ENCODE results near the gene ZFPL1.

The ZFPL1 gene

GRCh38 chr11:65059959-65060824 is 23.8 kb upstream of the ZFPL1 start:
- DNase-seq (ENCODE audit: low read depth in 2 of 2): no peak

GRCh38 chr11:65060913-65061408 is 23.1 kb upstream of the ZFPL1 start:
- DNase-seq (ENCODE audit: low read depth in 2 of 2): no peak

GRCh38 chr11:65063532-65063931 is 20.5 kb upstream of the ZFPL1 start:
- no peak for DNase-seq (ENCODE audit: low read depth in 2 of 2)

GRCh38 chr11:65064847-65065240 is 19.2 kb upstream of the ZFPL1 start:
- no peak for DNase-seq (ENCODE audit: low read depth in 2 of 2)

- DNase-seq (ENCODE audit: low read depth in 2 of 2): no peak
Observed at GRCh38 chr11:65065851-65066250, 18.2 kb upstream of the ZFPL1 start.

GRCh38 chr11:65066315-65066714 is 17.7 kb upstream of the ZFPL1 start:
- DNase-seq (ENCODE audit: low read depth in 2 of 2): no peak

GRCh38 chr11:65066805-65067291 is 17.2 kb upstream of the ZFPL1 start:
- DNase-seq (ENCODE audit: low read depth in 2 of 2): no peak

GRCh38 chr11:65067446-65067845 is 16.6 kb upstream of the ZFPL1 start:
- DNase-seq (ENCODE audit: low read depth in 2 of 2): no peak

- no peak for DNase-seq (ENCODE audit: low read depth in 2 of 2)
Observed at GRCh38 chr11:65069217-65069616, 14.8 kb upstream of the ZFPL1 start.

GRCh38 chr11:65071907-65072630 is 12.0 kb upstream of the ZFPL1 start:
- no peak for DNase-seq (ENCODE audit: low read depth in 2 of 2)

GRCh38 chr11:65072631-65072966 is 11.4 kb upstream of the ZFPL1 start:
- DNase-seq (ENCODE audit: low read depth in 2 of 2): no peak

GRCh38 chr11:65077451-65077850 is 6.6 kb upstream of the ZFPL1 start:
- DNase-seq (ENCODE audit: low read depth in 2 of 2): no peak

GRCh38 chr11:65078151-65078550 is 5.9 kb upstream of the ZFPL1 start:
- peak; percentile 40 to 42 for DNase-seq (ENCODE audit: low read depth in 2 of 2)

- DNase-seq (ENCODE audit: low read depth in 2 of 2): no peak
Observed at GRCh38 chr11:65078786-65079342, 5.2 kb upstream of the ZFPL1 start.

GRCh38 chr11:65083134-65083833 is 738 bp upstream of the ZFPL1 start:
- no peak for DNase-seq (ENCODE audit: low read depth in 2 of 2)

- DNase-seq (ENCODE audit: low read depth in 2 of 2): no peak
Observed at GRCh38 chr11:65084598-65085375, 765 bp downstream of the ZFPL1 start.

- no peak for DNase-seq (ENCODE audit: low read depth in 2 of 2)
Observed at GRCh38 chr11:65085446-65085845, 1.4 kb downstream of the ZFPL1 start.

GRCh38 chr11:65086809-65087208 is 2.8 kb downstream of the ZFPL1 start:
- no peak for DNase-seq (ENCODE audit: low read depth in 2 of 2)

GRCh38 chr11:65087216-65087615 is 3.2 kb downstream of the ZFPL1 start:
- no peak for DNase-seq (ENCODE audit: low read depth in 2 of 2)

GRCh38 chr11:65087827-65088226 is 3.8 kb downstream of the ZFPL1 start:
- DNase-seq (ENCODE audit: low read depth in 2 of 2): no peak

- no peak for DNase-seq (ENCODE audit: low read depth in 2 of 2)
Observed at GRCh38 chr11:65089621-65090020, 5.6 kb downstream of the ZFPL1 start.
